Right kidney (tissue), 9 donors: ENCODE data around the gene NKPD1.

Source experiments
- DNase-seq: peaks from one replicate; pipeline ENCODE4 v3.0.0-alpha.2; 2016
- long read RNA-seq, 8 donors: transcript quantifications; one replicate each; lab custom pipeline, GENCODE V29; 2026

Gene NKPD1
- long read RNA-seq, donor 1, full-length matches to known transcripts, result 1 of 1 reads
- long read RNA-seq, donor 1, partial matches to known transcripts, result 0 of 1 reads
- long read RNA-seq, donor 1, other reads (novel, unspliced or antisense), result 0 of 1 reads
- long read RNA-seq, donor 2, result 0 reads
- long read RNA-seq, donor 3, result 0 reads
- long read RNA-seq, donor 4, result 0 reads
- long read RNA-seq, donor 5, partial matches to known transcripts, result 0 of 1 reads
- long read RNA-seq, donor 5, other reads (novel, unspliced or antisense), result 0 of 1 reads
- long read RNA-seq, donor 6, result 0 reads
- long read RNA-seq, donor 7, full-length matches to known transcripts, result 1 of 1 reads
- long read RNA-seq, donor 7, partial matches to known transcripts, result 0 of 1 reads
- long read RNA-seq, donor 7, other reads (novel, unspliced or antisense), result 0 of 1 reads
- long read RNA-seq, donor 8, result 0 reads

GRCh38 chr19:45160870-45161737 lies at the start of gene NKPD1:
NKPD1 (minus strand) TSS chr19:45160982; CDS start chr19:45160150, 832 bp downstream.
- DNase-seq, result peak; percentile 51

GRCh38 chr19:45206328-45206727 lies 45.5 kb upstream of the NKPD1 start:
- no peak for DNase-seq

DNA sequence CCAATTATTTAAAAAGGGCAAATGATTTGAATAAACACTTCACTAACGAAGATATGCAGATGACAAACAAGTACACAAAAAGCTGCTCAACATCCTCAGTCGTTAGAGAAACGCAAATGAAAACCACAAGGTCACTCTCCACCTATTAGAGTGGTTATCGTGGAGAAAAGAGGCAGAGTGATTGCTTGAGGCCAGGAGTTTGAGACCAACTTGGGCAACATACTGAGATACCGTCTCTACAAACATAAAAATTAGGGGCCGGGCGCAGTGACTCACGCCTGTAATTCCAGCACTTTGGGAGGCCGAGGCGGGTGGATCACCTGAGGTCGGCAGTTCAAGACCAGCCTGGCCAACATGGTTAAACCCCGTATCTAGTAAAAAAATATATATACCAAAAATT lies 45.0 kb upstream of the NKPD1 start:
- no peak for DNase-seq

DNA sequence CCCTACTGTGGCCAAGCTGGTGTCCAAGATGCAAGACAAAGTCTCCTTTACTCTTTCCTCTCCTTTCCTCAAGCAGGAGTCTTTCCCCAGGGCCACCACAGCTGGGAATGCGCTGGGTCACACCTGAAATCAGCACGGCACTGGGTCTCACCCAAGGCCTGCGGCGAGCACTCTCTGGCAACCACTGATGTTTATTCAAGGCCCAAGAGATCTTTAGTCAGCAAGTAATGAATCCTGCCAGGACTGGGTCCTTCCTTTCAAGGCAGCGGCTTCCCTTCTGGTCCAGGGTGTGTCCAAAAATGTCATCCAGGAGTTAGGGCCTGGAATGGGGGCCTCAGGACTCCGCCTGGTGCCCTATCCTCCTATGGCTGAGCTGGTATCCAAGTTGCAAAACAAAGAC lies 41.9 kb upstream of the NKPD1 start:
- DNase-seq, result no peak

GRCh38 chr19:45200568-45200967 lies 39.8 kb upstream of the NKPD1 start:
- DNase-seq, result no peak

DNA sequence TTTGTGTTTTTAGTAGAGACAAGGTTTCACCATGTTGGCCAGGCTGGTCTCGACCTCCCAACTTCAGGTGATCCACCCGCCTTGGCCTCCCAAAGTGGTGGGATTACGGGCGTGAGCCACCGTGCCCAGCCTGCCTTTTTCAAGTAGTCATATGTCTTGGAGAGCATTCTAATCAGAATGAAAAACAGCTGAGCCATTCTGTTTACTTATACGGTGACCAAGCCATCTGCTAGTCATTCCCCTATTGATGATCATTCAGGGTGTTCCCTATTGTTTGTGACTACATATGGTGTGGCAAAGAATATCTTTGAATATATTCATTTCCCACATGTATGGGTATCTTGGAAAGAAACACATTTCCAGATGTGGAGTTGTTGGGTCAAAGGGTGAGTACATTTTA lies 35.0 kb upstream of the NKPD1 start:
- no peak for DNase-seq

DNA sequence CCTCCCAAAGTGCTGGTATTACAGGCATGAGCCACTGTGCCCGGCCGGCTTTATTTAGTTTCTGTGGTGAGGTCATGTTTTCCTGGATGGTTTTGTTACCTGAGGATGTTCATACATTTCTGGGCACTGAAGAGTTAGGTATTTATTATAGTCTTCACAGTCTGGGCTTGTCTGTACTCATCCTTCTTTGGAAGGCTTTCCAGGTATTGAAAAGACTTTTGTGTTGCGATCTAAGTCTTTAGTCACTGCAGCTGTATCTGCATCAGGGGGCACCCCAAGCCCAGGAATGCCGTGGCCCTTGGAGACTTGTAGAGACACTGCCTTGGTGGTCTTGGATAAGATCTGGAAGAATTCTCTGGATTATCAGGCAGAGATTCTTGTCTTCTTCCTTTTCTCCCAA lies 30.6 kb upstream of the NKPD1 start:
- DNase-seq, result no peak

GRCh38 chr19:45189971-45190370 lies 29.2 kb upstream of the NKPD1 start:
- DNase-seq, result no peak

DNA sequence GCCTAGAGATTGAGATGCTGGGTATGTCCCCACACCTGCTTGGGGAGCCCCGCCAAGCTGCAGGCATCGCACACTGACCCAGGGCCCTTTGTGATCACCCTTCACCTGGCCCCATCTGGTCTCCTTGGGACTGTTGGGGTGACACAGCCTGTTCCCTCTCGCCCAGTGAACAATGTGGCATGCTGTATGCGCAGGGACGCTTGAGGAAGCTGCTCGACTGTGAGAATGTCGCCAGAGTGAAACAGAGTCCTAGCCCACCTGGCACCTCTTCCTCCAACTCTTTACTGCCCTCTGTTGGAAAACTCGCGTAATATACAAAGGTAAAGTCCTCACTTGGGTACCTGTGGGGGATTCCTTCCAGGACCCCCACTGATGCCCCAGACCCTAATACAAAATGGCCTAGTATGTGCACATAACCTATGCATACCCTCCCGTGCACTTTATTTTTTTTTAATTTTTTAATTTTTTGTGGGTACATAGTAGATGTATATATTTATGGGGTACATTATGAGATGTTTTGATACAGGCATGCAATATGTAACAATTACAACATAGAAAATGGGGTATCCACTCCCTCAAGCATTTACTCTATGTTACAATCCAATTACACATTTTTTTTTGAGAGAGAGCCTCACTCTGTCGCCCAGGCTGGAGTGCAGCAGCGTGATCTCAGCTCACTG lies 26.8 kb upstream of the NKPD1 start:
- DNase-seq, result no peak

DNA sequence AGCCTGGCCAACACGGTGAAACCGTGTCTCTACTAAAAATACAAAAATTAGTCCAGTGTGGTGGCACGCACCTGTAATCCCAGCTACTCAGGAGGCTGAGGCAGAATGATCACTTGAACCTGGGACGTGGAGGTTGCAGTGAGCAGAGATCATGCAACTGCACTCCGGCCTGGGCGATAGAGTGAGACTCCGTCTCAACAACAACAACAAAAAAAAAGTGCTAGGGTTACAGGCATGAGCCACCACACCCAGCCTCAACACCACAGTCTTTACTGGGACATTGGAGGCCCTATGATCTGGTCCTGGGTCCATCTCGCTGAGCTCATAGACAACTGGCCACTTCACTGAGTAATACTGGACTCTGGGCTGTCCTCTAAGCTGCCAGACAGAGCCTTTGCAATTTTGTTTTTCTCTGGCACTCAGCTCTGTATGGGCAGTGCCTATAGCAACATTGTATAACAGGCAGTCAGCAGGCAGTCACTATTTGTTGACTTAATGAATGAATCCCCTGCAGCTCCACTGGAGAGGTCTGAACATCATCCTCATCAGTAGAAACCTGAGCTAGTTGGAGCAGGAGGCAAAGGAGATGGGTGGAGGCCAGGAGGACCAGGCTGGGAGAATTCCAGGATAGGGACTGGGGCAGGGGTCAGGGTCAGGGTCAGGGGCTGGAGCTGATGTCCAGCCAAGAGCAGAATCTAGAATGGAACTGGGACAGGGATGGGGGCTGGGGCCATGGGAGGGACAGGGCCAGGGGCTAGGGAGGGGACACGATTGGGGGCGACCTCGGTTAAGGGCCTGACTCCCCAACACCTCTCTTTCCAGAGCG lies 25.9 kb upstream of the NKPD1 start:
- DNase-seq, result no peak

DNA sequence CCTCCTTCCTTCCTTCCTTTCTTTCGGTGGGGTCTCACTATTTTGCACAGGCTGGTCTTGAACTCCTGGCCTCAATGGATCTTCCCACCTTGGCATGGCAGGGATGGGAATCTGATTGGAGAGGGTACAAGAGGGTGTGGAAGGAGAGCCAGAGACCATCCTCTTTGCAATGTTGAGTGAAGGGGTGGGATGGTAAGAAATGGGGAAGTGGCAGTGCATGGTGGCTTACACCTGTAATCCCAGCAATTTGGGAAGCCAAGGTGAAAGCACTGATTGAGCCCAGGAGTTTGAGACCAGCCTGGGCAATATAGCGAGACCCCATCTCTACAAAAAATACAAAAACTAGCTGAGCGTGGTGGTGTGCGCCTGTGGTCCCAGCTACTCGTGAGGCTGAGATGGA lies 23.3 kb upstream of the NKPD1 start:
- DNase-seq, result no peak

GRCh38 chr19:45182758-45183157 lies 22.0 kb upstream of the NKPD1 start:
- no peak for DNase-seq

DNA sequence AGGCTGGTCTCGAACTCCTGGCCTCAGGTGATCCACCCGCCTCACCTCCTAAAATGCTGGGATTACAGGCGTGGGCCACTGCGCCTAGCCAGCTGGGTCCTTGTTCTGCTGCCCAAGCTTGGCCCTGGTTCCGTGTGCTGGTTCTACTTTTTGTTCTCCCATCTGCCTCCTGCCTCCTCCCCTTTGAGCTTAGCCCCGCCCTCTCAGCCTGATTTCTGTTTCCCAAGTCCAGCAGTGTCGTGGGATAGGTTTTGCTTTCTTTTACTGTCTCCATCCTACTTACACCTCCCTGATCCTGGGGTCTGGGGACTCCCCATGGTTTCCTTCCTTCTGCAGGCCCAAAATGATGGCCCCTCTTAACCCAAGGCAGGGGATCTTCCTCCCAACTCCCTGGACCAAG lies 20.2 kb upstream of the NKPD1 start:
- no peak for DNase-seq

GRCh38 chr19:45179892-45180370 lies 19.1 kb upstream of the NKPD1 start:
- DNase-seq, result no peak

GRCh38 chr19:45179072-45179891 lies 18.5 kb upstream of the NKPD1 start:
- peak; percentile 70 for DNase-seq

- peak; percentile 98 for DNase-seq
Measured at GRCh38 chr19:45178262-45179071, 17.7 kb upstream of the NKPD1 start, which contains the start of gene BLOC1S3. BLOC1S3 (plus strand) TSS chr19:45178784; CDS start chr19:45179297, 513 bp downstream.

DNA sequence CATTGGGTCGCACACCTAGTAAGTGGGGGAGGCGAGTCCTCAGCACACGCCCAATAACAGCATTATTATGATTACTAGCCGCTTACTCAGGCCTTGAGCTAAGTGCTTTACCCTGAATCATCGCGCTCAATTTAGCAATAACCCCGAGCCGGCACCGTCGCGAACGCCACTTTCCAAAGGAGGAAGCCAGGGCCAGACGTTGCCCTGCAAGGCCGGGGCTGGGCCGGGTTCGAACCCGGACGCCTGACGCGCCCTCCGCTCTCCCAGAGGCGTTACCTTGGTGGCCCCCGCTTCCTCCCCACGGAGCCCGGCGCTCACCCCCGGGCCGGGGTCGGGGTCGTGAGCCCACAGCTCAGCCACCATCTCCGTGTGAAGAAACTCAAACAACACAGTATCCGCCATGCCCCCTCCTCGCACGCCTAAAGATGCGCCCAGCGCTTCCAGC lies 17.1 kb upstream of the NKPD1 start, which contains the start of gene TRAPPC6A:
TRAPPC6A (minus strand) TSS at position 421 of the 445 bp plus-strand sequence; CDS start at position 402, 19 bp downstream.
- no peak for DNase-seq

DNA sequence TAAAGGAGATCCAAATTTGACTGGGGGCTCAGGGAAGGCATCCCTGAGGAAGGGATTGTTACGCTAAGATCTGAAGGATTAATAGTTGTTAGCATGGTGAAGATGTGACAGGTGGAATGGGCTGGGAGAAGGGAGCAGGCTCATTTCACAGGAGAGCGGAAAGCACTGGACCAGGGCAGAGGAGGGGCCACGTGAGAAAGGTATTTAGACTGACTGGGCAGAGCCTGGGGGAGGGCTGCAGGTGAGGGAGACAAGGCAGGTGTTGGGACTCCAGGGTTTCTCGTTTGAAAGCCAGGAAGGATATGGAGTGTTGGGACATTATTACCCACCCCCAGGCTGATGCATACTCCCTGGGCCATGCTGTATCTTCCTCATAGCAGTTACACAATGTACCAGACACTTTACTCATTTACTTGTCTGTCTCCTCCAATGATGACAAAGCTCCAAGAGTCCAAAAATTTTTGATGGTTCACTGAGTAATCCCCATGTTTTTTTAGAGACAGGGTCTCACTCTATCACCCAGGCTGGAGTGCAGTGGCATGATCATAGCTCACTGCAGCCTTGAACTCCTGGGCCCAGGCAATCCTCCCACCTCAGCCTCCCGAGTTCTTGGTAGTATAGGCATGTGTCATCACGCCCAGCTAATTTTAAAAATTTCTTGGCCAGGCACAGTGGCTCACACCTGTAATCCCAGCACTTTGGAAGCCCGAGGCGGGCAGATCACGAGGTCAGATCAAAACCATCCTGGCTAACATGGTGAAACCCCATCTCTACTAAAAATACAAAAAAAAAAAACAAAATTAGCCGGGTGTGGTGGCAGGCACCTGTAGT lies 14.9 kb upstream of the NKPD1 start:
- DNase-seq, result no peak

DNA sequence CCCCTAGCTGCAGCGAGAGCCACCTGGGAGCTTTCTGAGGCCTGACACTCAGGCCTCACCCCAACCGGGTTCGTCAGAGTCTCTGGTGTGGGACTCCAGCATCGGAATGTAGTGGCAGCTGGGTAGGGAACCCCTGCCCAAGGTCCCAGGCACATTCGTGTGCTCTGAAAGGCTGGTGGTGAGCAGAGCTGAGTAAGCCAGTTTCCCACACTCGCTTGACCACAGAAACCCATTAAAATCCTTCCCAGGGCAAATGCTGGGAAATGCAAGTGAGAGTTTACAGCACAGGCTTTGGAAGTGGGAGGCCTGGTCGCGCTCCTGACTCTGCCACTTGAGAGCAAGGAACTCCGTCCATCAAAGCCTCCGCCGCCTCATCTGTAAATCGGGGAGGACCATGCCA lies 13.0 kb upstream of the NKPD1 start:
- DNase-seq, result no peak
